ENCODE data around the gene CLTA. TPM values are rescaled to one million over a fixed set of nuclear protein-coding genes. Genes with fewer than 3 reads are reported as not detected.

The CLTA gene
- total RNA-seq, 1 experiment from 2014 or later: 146 TPM

GRCh38 chr9:36148311-36149051 lies 42.2 kb upstream of the CLTA start:
- CTCF ChIA-PET: interaction anchor here (0.6 kb wide), 2 partner anchors 16 to 46 kb away, joined by 3 read pairs; no protein-coding TSS in a partner anchor
- peak; percentile 70 to 88 for DNase-seq
- Histone ChIP-seq H3F3A (ENCODE audit: insufficient read depth, low read depth) (peaks cover 9% of the 10 kb centered on the region), H3K9me3 (ENCODE audit: insufficient read depth, low read depth) (no peaks in the 10 kb centered on the region), H4K20me1 (ENCODE audit: insufficient read depth) (no peaks in the 10 kb centered on the region), H3K36me3 (ENCODE audit: low read depth) (no peaks in the 10 kb centered on the region), H2AFZ (no peak overlapping the region), H3K27ac (no peak overlapping the region), H3K27me3 (ENCODE audit: insufficient read depth, low read depth) (no peaks in the 10 kb centered on the region), H3K4me2 (peak overlapping the region; percentile 40), H3K4me3 (no peak overlapping the region), H3K79me2 (ENCODE audit: low read depth) (no peaks in the 10 kb centered on the region), H3K4me1 (replicated peaks; ENCODE audit: insufficient read depth) (peaks cover 13% of the 10 kb centered on the region), H3K9me2 (ENCODE audit: insufficient read depth) (no peaks in the 10 kb centered on the region)
- TF ChIP-seq, protein P1, sequence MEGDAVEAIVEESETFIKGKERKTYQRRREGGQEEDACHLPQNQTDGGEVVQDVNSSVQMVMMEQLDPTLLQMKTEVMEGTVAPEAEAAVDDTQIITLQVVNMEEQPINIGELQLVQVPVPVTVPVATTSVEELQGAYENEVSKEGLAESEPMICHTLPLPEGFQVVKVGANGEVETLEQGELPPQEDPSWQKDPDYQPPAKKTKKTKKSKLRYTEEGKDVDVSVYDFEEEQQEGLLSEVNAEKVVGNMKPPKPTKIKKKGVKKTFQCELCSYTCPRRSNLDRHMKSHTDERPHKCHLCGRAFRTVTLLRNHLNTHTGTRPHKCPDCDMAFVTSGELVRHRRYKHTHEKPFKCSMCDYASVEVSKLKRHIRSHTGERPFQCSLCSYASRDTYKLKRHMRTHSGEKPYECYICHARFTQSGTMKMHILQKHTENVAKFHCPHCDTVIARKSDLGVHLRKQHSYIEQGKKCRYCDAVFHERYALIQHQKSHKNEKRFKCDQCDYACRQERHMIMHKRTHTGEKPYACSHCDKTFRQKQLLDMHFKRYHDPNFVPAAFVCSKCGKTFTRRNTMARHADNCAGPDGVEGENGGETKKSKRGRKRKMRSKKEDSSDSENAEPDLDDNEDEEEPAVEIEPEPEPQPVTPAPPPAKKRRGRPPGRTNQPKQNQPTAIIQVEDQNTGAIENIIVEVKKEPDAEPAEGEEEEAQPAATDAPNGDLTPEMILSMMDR (conservative IDR thresholded peaks at IDR 0.05): no peak
- no peak for TF ChIP-seq EZH2 (IDR thresholded peaks at IDR 0.05; ENCODE audit: low read depth)
- BruUV-seq (replicated peaks): no TSS peak
- POLR2A ChIA-PET (ENCODE audit: unreplicated experiment): interaction anchor here (0.6 kb wide), 1 partner anchor 169 kb away, joined by 4 read pairs; no protein-coding TSS in a partner anchor
- intact Hi-C loops (cut with micrococcal nuclease; ENCODE audit: unreplicated experiment): no loop called here

GRCh38 chr9:36149197-36149596 lies 41.5 kb upstream of the CLTA start:
- Histone ChIP-seq H3K27ac (no peak overlapping the region), H3K4me1 (replicated peaks; ENCODE audit: insufficient read depth) (peaks cover 13% of the 10 kb centered on the region), H4K20me1 (ENCODE audit: insufficient read depth) (no peaks in the 10 kb centered on the region), H3F3A (ENCODE audit: insufficient read depth, low read depth) (peaks cover 9% of the 10 kb centered on the region), H3K27me3 (ENCODE audit: insufficient read depth, low read depth) (no peaks in the 10 kb centered on the region), H2AFZ (no peak overlapping the region), H3K36me3 (ENCODE audit: low read depth) (no peaks in the 10 kb centered on the region), H3K9me2 (ENCODE audit: insufficient read depth) (no peaks in the 10 kb centered on the region), H3K4me2 (peak overlapping the region; percentile 40; the same call in 1 of the 2 replicates), H3K9me3 (ENCODE audit: insufficient read depth, low read depth) (no peaks in the 10 kb centered on the region), H3K4me3 (no peak overlapping the region), H3K79me2 (ENCODE audit: low read depth) (no peaks in the 10 kb centered on the region)
- TF ChIP-seq, protein P1 (conservative IDR thresholded peaks at IDR 0.05): no peak
- no peak for TF ChIP-seq EZH2 (IDR thresholded peaks at IDR 0.05; ENCODE audit: low read depth)
- POLR2A ChIA-PET (ENCODE audit: unreplicated experiment): interaction anchor here (0.6 kb wide), 1 partner anchor 168 kb away, joined by 4 read pairs; no protein-coding TSS in a partner anchor
- no TSS peak for BruUV-seq (replicated peaks)
- intact Hi-C loops (cut with micrococcal nuclease; ENCODE audit: unreplicated experiment): no loop called here
- DNase-seq: no peak
- CTCF ChIA-PET: no interaction called here

DNA sequence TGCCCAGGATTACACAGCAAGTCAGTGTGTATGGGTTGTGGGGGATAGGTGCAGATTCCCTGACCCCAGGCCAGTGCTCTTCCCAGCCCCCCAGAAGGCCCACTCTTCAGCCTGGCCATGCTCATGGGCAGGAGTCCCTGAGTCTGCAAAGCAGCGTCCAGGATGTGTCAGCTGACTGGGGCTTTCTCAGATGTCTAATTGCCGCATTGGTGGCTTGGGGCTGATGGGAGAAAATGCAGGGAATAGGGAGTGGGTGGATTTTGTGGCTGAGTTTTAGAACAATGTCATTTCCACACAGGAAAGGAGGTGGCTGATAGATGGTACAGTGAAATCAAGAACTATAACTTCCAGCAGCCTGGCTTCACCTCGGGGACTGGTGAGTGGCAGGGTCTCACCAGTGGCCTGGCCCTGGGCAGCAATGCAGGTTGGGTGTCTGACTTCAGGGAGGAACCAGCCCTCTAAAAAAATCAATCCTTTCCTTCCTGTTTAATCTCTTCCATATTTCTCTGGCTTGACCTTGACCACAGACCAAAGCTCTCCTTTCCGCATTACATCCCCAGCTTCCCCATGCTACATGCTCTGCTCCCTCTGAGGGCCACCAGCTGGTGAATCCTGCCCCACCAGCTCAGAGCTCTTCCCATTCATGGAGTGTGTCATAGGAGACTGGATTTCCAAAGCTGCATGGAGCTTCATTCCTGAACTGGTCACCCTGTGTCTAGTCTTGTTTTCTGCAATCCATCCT lies 40.0 kb upstream of the CLTA start:
- H3F3A ChIP-seq (ENCODE audit: insufficient read depth, low read depth): peaks cover 9% of the 10 kb centered on the region
- H4K20me1 ChIP-seq (ENCODE audit: insufficient read depth): no peaks in the 10 kb centered on the region
- H3K9me3 ChIP-seq (ENCODE audit: insufficient read depth, low read depth): no peaks in the 10 kb centered on the region
- ChIA-PET POLR2A (ENCODE audit: unreplicated experiment) (no interaction called here), CTCF (interaction anchor here (0.5 kb wide), 1 partner anchor 296 kb away, joined by 7 read pairs; no protein-coding TSS in a partner anchor)
- H3K79me2 ChIP-seq (ENCODE audit: low read depth): no peaks in the 10 kb centered on the region
- intact Hi-C loops (cut with micrococcal nuclease; ENCODE audit: unreplicated experiment): no loop called here
- H3K4me3 ChIP-seq: no peak overlapping the region
- no peak overlapping the region for H3K4me2 ChIP-seq
- H3K4me1 ChIP-seq (replicated peaks; ENCODE audit: insufficient read depth): peaks cover 13% of the 10 kb centered on the region
- no peak for DNase-seq
- no peak overlapping the region for H2AFZ ChIP-seq
- BruUV-seq (replicated peaks): no TSS peak
- no peaks in the 10 kb centered on the region for H3K36me3 ChIP-seq (ENCODE audit: low read depth)
- no peaks in the 10 kb centered on the region for H3K27me3 ChIP-seq (ENCODE audit: insufficient read depth, low read depth)
- no peak overlapping the region for H3K27ac ChIP-seq
- TF ChIP-seq, protein P1 (conservative IDR thresholded peaks at IDR 0.05): no peak
- TF ChIP-seq EZH2 (IDR thresholded peaks at IDR 0.05; ENCODE audit: low read depth): no peak
- H3K9me2 ChIP-seq (ENCODE audit: insufficient read depth): no peaks in the 10 kb centered on the region

Data from PC-9 (cell line).